SK-N-SH treated with all-trans-retinoic acid at 6 μM for 48 hours (cell line): ENCODE data around the gene PTPRJ.

Experiments used
- ARNTL ChIP-seq: fragments of 450-650 bp; formaldehyde crosslinking; IDR thresholded peaks from 2 replicates; pipeline ENCODE4 v1.5.0; 2020; ENCODE audit warnings: low read depth, mild to moderate bottlenecking, moderate library complexity, borderline replicate concordance
- BACH2 ChIP-seq: fragments of 250-450 bp; sonication (Bioruptor Pico); IDR thresholded peaks from 2 replicates; pipeline ENCODE4 v1.9.0; 2021; ENCODE audit warnings: mild to moderate bottlenecking, borderline replicate concordance
- CREB5 ChIP-seq: fragments of 250-450 bp; sonication (Bioruptor Pico); IDR thresholded peaks from 2 replicates; pipeline ENCODE4 v1.5.1; 2020; ENCODE audit warnings: low read depth, mild to moderate bottlenecking, moderate library complexity
- CSDC2 ChIP-seq: fragments of 250-450 bp; sonication (Bioruptor Pico); IDR thresholded peaks from 2 replicates; pipeline ENCODE4 v1.5.0; 2020; ENCODE audit warnings: mild to moderate bottlenecking, moderate library complexity
- CSRNP3 ChIP-seq: fragments of 250-450 bp; sonication (Bioruptor Pico); IDR thresholded peaks from 2 replicates; pipeline ENCODE4 v1.5.1; 2021; ENCODE audit warnings: mild to moderate bottlenecking, moderate library complexity
- ESRRG ChIP-seq: fragments of 250-450 bp; sonication (Bioruptor Pico); IDR thresholded peaks from 2 replicates; pipeline ENCODE4 v1.6.1; 2021; ENCODE audit warnings: mild to moderate bottlenecking
- OSR1 ChIP-seq: fragments of 250-450 bp; sonication (Bioruptor Pico); IDR thresholded peaks from 2 replicates; pipeline ENCODE4 v1.8.0; 2022; ENCODE audit warnings: moderate library complexity, mild to moderate bottlenecking, inconsistent platforms
- PATZ1 ChIP-seq: fragments of 250-450 bp; sonication (Bioruptor Pico); IDR thresholded peaks from 2 replicates; pipeline ENCODE4 v1.8.0; 2020; ENCODE audit warnings: mild to moderate bottlenecking, moderate library complexity, borderline replicate concordance
- RARB ChIP-seq: fragments of 250-450 bp; sonication (Bioruptor Pico); IDR thresholded peaks from 2 replicates; pipeline ENCODE4 v1.8.0; 2021; ENCODE audit warnings: mild to moderate bottlenecking, moderate library complexity
- TCF4 ChIP-seq: fragments of 250-450 bp; sonication (Bioruptor Pico); IDR thresholded peaks from 2 replicates; pipeline ENCODE4 v1.8.0; 2021; ENCODE audit warnings: mild to moderate bottlenecking, moderate library complexity, borderline replicate concordance
- TOX ChIP-seq: fragments of 250-450 bp; sonication (Bioruptor Pico); IDR thresholded peaks from 2 replicates; pipeline ENCODE4 v1.8.0; 2021; ENCODE audit warnings: mild to moderate bottlenecking, moderate library complexity, borderline replicate concordance
- TSHZ2 ChIP-seq: fragments of 250-450 bp; sonication (Bioruptor Pico); IDR thresholded peaks from 2 replicates; pipeline ENCODE4 v1.5.0; 2020; ENCODE audit warnings: mild to moderate bottlenecking, moderate library complexity
- ZC3H10 ChIP-seq: fragments of 250-450 bp; sonication (Bioruptor Pico); IDR thresholded peaks from 2 replicates; pipeline ENCODE4 v1.5.1; 2021; ENCODE audit warnings: mild to moderate bottlenecking, moderate library complexity
- ZFP30 ChIP-seq: fragments of 450-650 bp; formaldehyde crosslinking; IDR thresholded peaks from 2 replicates; pipeline ENCODE4 v1.5.0; 2022; ENCODE audit warnings: mild to moderate bottlenecking, moderate library complexity

- TF ChIP-seq ZC3H10 (CRISPR knock-in tag) (no peak), RARB (CRISPR knock-in tag) (no peak), CREB5 (no peak), PATZ1 (CRISPR knock-in tag) (no peak), ARNTL (CRISPR knock-in tag) (no peak), TSHZ2 (no peak), OSR1 (no peak), TCF4 (CRISPR knock-in tag) (no peak), ESRRG (CRISPR knock-in tag) (no peak), CSRNP3 (CRISPR knock-in tag) (no peak), ZFP30 (CRISPR knock-in tag) (no peak), CSDC2 (CRISPR knock-in tag) (no peak), TOX (CRISPR knock-in tag) (no peak), BACH2 (CRISPR knock-in tag) (no peak)
Observed at GRCh38 chr11:47932544-47932943, 47.8 kb upstream of the PTPRJ start.
